HS-27A (cell line): ENCODE results near the gene SCP2.

Source experiments
- DNase-seq: peaks from one replicate; pipeline ENCODE4 v3.0.0-alpha.2; 2012; ENCODE audit warnings: low read depth, missing footprints

The SCP2 gene

GRCh38 chr1:53068314-53069099, 141.4 kb downstream of the SCP2 start:
- DNase-seq, result no peak

- no peak for DNase-seq
These were observed 142.2 kb downstream of the SCP2 start for GRCh38 chr1:53069265-53069662.

GRCh38 chr1:53069663-53070327, 142.7 kb downstream of the SCP2 start:
- DNase-seq, result no peak

- DNase-seq, result no peak
These were observed 143.5 kb downstream of the SCP2 start for GRCh38 chr1:53070621-53071020.

- no peak for DNase-seq
These were observed 144.2 kb downstream of the SCP2 start for GRCh38 chr1:53071167-53071865.

GRCh38 chr1:53071915-53072314, 144.8 kb downstream of the SCP2 start:
- DNase-seq, result no peak

GRCh38 chr1:53073287-53073686, 146.2 kb downstream of the SCP2 start:
- DNase-seq, result no peak

GRCh38 chr1:53073868-53074311, 146.8 kb downstream of the SCP2 start:
- no peak for DNase-seq

- no peak for DNase-seq
These were observed 147.5 kb downstream of the SCP2 start for GRCh38 chr1:53074313-53075154.

GRCh38 chr1:53075206-53075605, 148.1 kb downstream of the SCP2 start:
- DNase-seq, result no peak

GRCh38 chr1:53075761-53076163, 148.7 kb downstream of the SCP2 start:
- no peak for DNase-seq

- no peak for DNase-seq
These were observed 149.1 kb downstream of the SCP2 start for GRCh38 chr1:53076165-53076564.

GRCh38 chr1:53076721-53077598, 149.9 kb downstream of the SCP2 start:
- DNase-seq, result no peak

- no peak for DNase-seq
These were observed 150.5 kb downstream of the SCP2 start for GRCh38 chr1:53077599-53077965.

GRCh38 chr1:53078333-53079101, 151.4 kb downstream of the SCP2 start:
- no peak for DNase-seq

- no peak for DNase-seq
These were observed 152.2 kb downstream of the SCP2 start for GRCh38 chr1:53079251-53079650.

- no peak for DNase-seq
These were observed 153.0 kb downstream of the SCP2 start for GRCh38 chr1:53080041-53080440.

- no peak for DNase-seq
These were observed 153.7 kb downstream of the SCP2 start for GRCh38 chr1:53080769-53081168.

GRCh38 chr1:53081384-53082066, 154.4 kb downstream of the SCP2 start:
- no peak for DNase-seq
